G401.6 (cell line): Measurements from ENCODE around the gene RANGRF.

Experiments used
- FAIRE-seq: peaks from 2 replicates; lab custom pipeline; 2012; peaks lifted over from hg19 to GRCh38; lab: Jason Lieb, UNC

Gene RANGRF

GRCh38 chr17:8274816-8275215 is 13.7 kb upstream of the RANGRF start:
- FAIRE-seq = no peak

- FAIRE-seq = no peak
Measured at GRCh38 chr17:8275421-8276290, 12.8 kb upstream of the RANGRF start.

- no peak for FAIRE-seq
Measured at GRCh38 chr17:8277317-8277716, 11.2 kb upstream of the RANGRF start.

GRCh38 chr17:8282345-8282744 is 6.1 kb upstream of the RANGRF start:
- no peak for FAIRE-seq

- FAIRE-seq = no peak
Measured at GRCh38 chr17:8283356-8283755, 5.1 kb upstream of the RANGRF start.

GRCh38 chr17:8284126-8284525 is 4.3 kb upstream of the RANGRF start:
- FAIRE-seq = no peak

GRCh38 chr17:8285270-8286181 is 2.9 kb upstream of the RANGRF start:
- FAIRE-seq = no peak

- no peak for FAIRE-seq
Measured at GRCh38 chr17:8287651-8288335, 677 bp upstream of the RANGRF start.

GRCh38 chr17:8289103-8289397 is 580 bp downstream of the RANGRF start:
- no peak for FAIRE-seq

GRCh38 chr17:8290043-8290442 is 1.6 kb downstream of the RANGRF start:
- FAIRE-seq = no peak

GRCh38 chr17:8292639-8293395 is 4.3 kb downstream of the RANGRF start:
- FAIRE-seq = no peak

GRCh38 chr17:8294361-8294760 is 5.9 kb downstream of the RANGRF start:
- FAIRE-seq = no peak

GRCh38 chr17:8294814-8295316 is 6.4 kb downstream of the RANGRF start:
- FAIRE-seq = no peak

- FAIRE-seq = no peak
Measured at GRCh38 chr17:8300226-8300625, 11.8 kb downstream of the RANGRF start.

GRCh38 chr17:8300627-8301242 is 12.3 kb downstream of the RANGRF start:
- FAIRE-seq = peak; percentile 82

- no peak for FAIRE-seq
Measured at GRCh38 chr17:8310601-8311123, 22.2 kb downstream of the RANGRF start.

GRCh38 chr17:8311131-8311790 is 22.8 kb downstream of the RANGRF start:
- FAIRE-seq = no peak

- no peak for FAIRE-seq
Measured at GRCh38 chr17:8312251-8312650, 23.8 kb downstream of the RANGRF start.

GRCh38 chr17:8312726-8313600 is 24.5 kb downstream of the RANGRF start:
- no peak for FAIRE-seq
